ENCODE results near the gene COL6A1. TPM values are rescaled to one million over a fixed set of nuclear protein-coding genes. Genes with fewer than 3 reads are reported as not detected.
A peak's percentile ranks its signal among the peaks of the same experiment; 100 is the strongest.

Gene COL6A1
- total RNA-seq, 1 experiment from 2014 or later, result 243 TPM

- DNase-seq, result peak; percentile 70
- Histone ChIP-seq H3K36me3 (replicated peaks; ENCODE audit: control insufficient read depth, insufficient read depth, low read length) (peaks cover 4% of the 10 kb centered on the region), H3K27me3 (ENCODE audit: control insufficient read depth, insufficient read depth, low read length) (no peaks in the 10 kb centered on the region), H3K4me3 (ENCODE audit: insufficient read depth, low read depth, low read length) (no peak overlapping the region)
These were observed 8.6 kb downstream of the COL6A1 start for GRCh38 chr21:45990049-45990711.

GRCh38 chr21:45990741-45991605 is 9.4 kb downstream of the COL6A1 start:
- H3K27me3 ChIP-seq (ENCODE audit: control insufficient read depth, insufficient read depth, low read length), result no peaks in the 10 kb centered on the region
- peak; percentile 62 for DNase-seq
- no peak overlapping the region for H3K4me3 ChIP-seq (ENCODE audit: insufficient read depth, low read depth, low read length)
- H3K36me3 ChIP-seq (replicated peaks; ENCODE audit: control insufficient read depth, insufficient read depth, low read length), result peaks cover 2% of the 10 kb centered on the region

GRCh38 chr21:45991606-45992300 is 10.2 kb downstream of the COL6A1 start:
- H3K27me3 ChIP-seq (ENCODE audit: control insufficient read depth, insufficient read depth, low read length), result no peaks in the 10 kb centered on the region
- DNase-seq, result peak; percentile 59
- H3K36me3 ChIP-seq (replicated peaks; ENCODE audit: control insufficient read depth, insufficient read depth, low read length), result peaks cover 2% of the 10 kb centered on the region
- no peak overlapping the region for H3K4me3 ChIP-seq (ENCODE audit: insufficient read depth, low read depth, low read length)

GRCh38 chr21:45992301-45993209 is 11.0 kb downstream of the COL6A1 start:
- Histone ChIP-seq H3K27me3 (ENCODE audit: control insufficient read depth, insufficient read depth, low read length) (no peaks in the 10 kb centered on the region), H3K36me3 (replicated peaks; ENCODE audit: control insufficient read depth, insufficient read depth, low read length) (peaks cover 2% of the 10 kb centered on the region), H3K4me3 (ENCODE audit: insufficient read depth, low read depth, low read length) (no peak overlapping the region)
- peak; percentile 56 for DNase-seq

- peaks cover 2% of the 10 kb centered on the region for H3K36me3 ChIP-seq (replicated peaks; ENCODE audit: control insufficient read depth, insufficient read depth, low read length)
- no peak overlapping the region for H3K4me3 ChIP-seq (ENCODE audit: insufficient read depth, low read depth, low read length)
- no peak for DNase-seq
- no peaks in the 10 kb centered on the region for H3K27me3 ChIP-seq (ENCODE audit: control insufficient read depth, insufficient read depth, low read length)
These were observed 11.9 kb downstream of the COL6A1 start for GRCh38 chr21:45993210-45994085.

GRCh38 chr21:45994086-45994661 is 12.6 kb downstream of the COL6A1 start:
- no peaks in the 10 kb centered on the region for H3K27me3 ChIP-seq (ENCODE audit: control insufficient read depth, insufficient read depth, low read length)
- no peak overlapping the region for H3K4me3 ChIP-seq (ENCODE audit: insufficient read depth, low read depth, low read length)
- no peak for DNase-seq
- peaks cover 2% of the 10 kb centered on the region for H3K36me3 ChIP-seq (replicated peaks; ENCODE audit: control insufficient read depth, insufficient read depth, low read length)

- no peak for DNase-seq
- Histone ChIP-seq H3K27me3 (ENCODE audit: control insufficient read depth, insufficient read depth, low read length) (no peaks in the 10 kb centered on the region), H3K36me3 (replicated peaks; ENCODE audit: control insufficient read depth, insufficient read depth, low read length) (peaks cover 2% of the 10 kb centered on the region), H3K4me3 (ENCODE audit: insufficient read depth, low read depth, low read length) (no peak overlapping the region)
These were observed 13.5 kb downstream of the COL6A1 start for GRCh38 chr21:45994759-45995685.

- H3K36me3 ChIP-seq (replicated peaks; ENCODE audit: control insufficient read depth, insufficient read depth, low read length), result peaks cover 2% of the 10 kb centered on the region
- no peak overlapping the region for H3K4me3 ChIP-seq (ENCODE audit: insufficient read depth, low read depth, low read length)
- no peak for DNase-seq
- no peaks in the 10 kb centered on the region for H3K27me3 ChIP-seq (ENCODE audit: control insufficient read depth, insufficient read depth, low read length)
These were observed 14.2 kb downstream of the COL6A1 start for GRCh38 chr21:45995686-45996179.

- DNase-seq, result no peak
These were observed 15.0 kb downstream of the COL6A1 start for GRCh38 chr21:45996311-45997204.

GRCh38 chr21:45997205-45997494 is 15.6 kb downstream of the COL6A1 start:
- H3K27me3 ChIP-seq (ENCODE audit: control insufficient read depth, insufficient read depth, low read length), result no peaks in the 10 kb centered on the region
- no peak for DNase-seq
- H3K4me3 ChIP-seq (ENCODE audit: insufficient read depth, low read depth, low read length), result no peak overlapping the region
- no peaks in the 10 kb centered on the region; the same call in none of the 2 replicates for H3K36me3 ChIP-seq (replicated peaks; ENCODE audit: control insufficient read depth, insufficient read depth, low read length)

More at GRCh38 chr21:45996311-45997204, 15.0 kb downstream of the COL6A1 start:
- H3K4me3 ChIP-seq (ENCODE audit: insufficient read depth, low read depth, low read length), result no peak overlapping the region
- H3K27me3 ChIP-seq (ENCODE audit: control insufficient read depth, insufficient read depth, low read length), result no peaks in the 10 kb centered on the region
- H3K36me3 ChIP-seq (replicated peaks; ENCODE audit: control insufficient read depth, insufficient read depth, low read length), result no peaks in the 10 kb centered on the region; the same call in none of the 2 replicates

GRCh38 chr21:45997495-45998275 is 16.1 kb downstream of the COL6A1 start:
- DNase-seq, result no peak
- Histone ChIP-seq H3K4me3 (ENCODE audit: insufficient read depth, low read depth, low read length) (no peak overlapping the region), H3K36me3 (replicated peaks; ENCODE audit: control insufficient read depth, insufficient read depth, low read length) (no peaks in the 10 kb centered on the region; the same call in none of the 2 replicates), H3K27me3 (ENCODE audit: control insufficient read depth, insufficient read depth, low read length) (no peaks in the 10 kb centered on the region)

Measured in H7 (cell line).